Progenitor cell of endocrine pancreas (in vitro differentiated cells): Measurements from ENCODE around the gene ZNF408. TPM values are rescaled to one million over a fixed set of nuclear protein-coding genes. Genes with fewer than 3 reads are reported as not detected.
"Not testable (repeated sequence)": the region's sequence is repeated elsewhere in the genome, so short reads cannot be mapped to it uniquely, and the experiment has no call there.

Experiments used
- DNase-seq: peaks from one replicate; pipeline ENCODE4 v3.0.0; 2021; ENCODE audit warnings: low spot score; ENCODE audit not compliant: unreplicated experiment
- H3K27ac Mint-ChIP-seq: 2 replicates; pipeline ENCODE4 v1.8.0; 2021; ENCODE audit warnings: mild to moderate bottlenecking, moderate library complexity, mixed read lengths
- H3K27me3 Mint-ChIP-seq: 2 replicates; pipeline ENCODE4 v1.8.0; 2021; ENCODE audit warnings: mixed read lengths
- H3K36me3 Mint-ChIP-seq: 2 replicates; pipeline ENCODE4 v1.8.0; 2022; ENCODE audit warnings: mixed read lengths; ENCODE audit not compliant: insufficient read depth
- H3K4me1 Mint-ChIP-seq: 2 replicates; pipeline ENCODE4 v1.8.0; 2021; ENCODE audit warnings: low read depth, mixed read lengths
- H3K4me3 Mint-ChIP-seq: 2 replicates; pipeline ENCODE4 v1.8.0; 2021; ENCODE audit warnings: low read depth, mild to moderate bottlenecking, moderate library complexity, mixed read lengths
- H3K9me3 Mint-ChIP-seq: 2 replicates; pipeline ENCODE4 v1.8.0; 2021; ENCODE audit warnings: low read depth, mixed read lengths
- total RNA-seq: library from RNA; stranded (reverse); gene quantifications from 2 replicates; pipeline ENCODE4 v1.2.1, GENCODE V29; 2021
- TF ChIP-seq, protein P1 (sequence below): fragments of 200-600 bp; sonication (generic); IDR thresholded peaks from one replicate; pipeline ENCODE4 v1.5.0; 2021; ENCODE audit warnings: antibody characterized with exemption, mild to moderate bottlenecking; ENCODE audit not compliant: unreplicated experiment

ZNF408 gene
- total RNA-seq, 1 donor from 2014 or later = 11.6 TPM

DNA sequence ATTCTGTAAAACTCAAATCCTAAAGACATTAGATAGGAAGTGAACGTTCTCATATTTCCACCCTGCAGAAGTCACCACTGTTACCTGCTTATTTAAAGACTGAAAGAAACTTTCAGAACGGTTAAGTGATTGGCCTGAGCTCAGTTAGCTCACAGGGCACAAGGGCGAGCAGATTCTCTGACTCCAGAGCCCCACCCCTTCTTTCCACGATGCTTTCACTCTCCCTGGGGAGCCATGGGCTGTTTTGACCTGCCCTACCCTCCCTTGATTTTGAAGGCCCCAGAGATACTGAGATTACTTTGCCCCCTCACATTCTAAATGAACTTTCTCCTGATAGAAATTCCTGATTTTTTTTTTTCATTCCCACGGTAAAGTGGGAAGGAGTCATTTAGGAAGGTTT, 34.3 kb upstream of the ZNF408 start:
- TF ChIP-seq, protein P1, sequence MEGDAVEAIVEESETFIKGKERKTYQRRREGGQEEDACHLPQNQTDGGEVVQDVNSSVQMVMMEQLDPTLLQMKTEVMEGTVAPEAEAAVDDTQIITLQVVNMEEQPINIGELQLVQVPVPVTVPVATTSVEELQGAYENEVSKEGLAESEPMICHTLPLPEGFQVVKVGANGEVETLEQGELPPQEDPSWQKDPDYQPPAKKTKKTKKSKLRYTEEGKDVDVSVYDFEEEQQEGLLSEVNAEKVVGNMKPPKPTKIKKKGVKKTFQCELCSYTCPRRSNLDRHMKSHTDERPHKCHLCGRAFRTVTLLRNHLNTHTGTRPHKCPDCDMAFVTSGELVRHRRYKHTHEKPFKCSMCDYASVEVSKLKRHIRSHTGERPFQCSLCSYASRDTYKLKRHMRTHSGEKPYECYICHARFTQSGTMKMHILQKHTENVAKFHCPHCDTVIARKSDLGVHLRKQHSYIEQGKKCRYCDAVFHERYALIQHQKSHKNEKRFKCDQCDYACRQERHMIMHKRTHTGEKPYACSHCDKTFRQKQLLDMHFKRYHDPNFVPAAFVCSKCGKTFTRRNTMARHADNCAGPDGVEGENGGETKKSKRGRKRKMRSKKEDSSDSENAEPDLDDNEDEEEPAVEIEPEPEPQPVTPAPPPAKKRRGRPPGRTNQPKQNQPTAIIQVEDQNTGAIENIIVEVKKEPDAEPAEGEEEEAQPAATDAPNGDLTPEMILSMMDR = no peak
- peaks cover 27% of the 10 kb centered on the region for H3K36me3 Mint-ChIP-seq

DNA sequence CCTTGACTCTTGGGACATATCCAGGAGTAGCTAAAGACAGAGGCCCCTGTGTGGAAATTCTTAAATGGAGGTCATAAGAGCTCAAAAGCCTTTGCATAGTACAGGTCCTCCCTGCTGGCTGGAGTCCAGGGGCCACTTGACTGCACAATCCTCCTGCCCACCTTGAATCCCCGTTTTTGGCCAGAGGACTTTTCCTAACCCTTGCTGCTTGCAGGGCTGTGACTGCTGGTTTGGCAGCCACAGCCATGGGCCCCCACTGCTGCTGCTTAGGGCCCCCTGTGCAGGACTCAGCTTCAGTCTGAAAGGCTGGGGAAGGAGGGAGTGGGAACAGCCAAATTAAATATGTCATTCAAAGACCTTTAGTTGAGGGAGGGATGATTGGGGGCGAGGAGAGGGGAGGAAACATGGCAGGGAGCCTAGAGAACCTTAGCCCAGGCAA, 33.8 kb upstream of the ZNF408 start:
- DNase-seq = no peak
- H3K27me3 Mint-ChIP-seq = no peaks in the 10 kb centered on the region
- H3K4me3 Mint-ChIP-seq = no peak overlapping the region
- no peak overlapping the region for H3K27ac Mint-ChIP-seq
- TF ChIP-seq, protein P1 = no peak
- no peaks in the 10 kb centered on the region for H3K9me3 Mint-ChIP-seq
- no peaks in the 10 kb centered on the region for H3K4me1 Mint-ChIP-seq
- H3K36me3 Mint-ChIP-seq = peaks cover 28% of the 10 kb centered on the region

More for the DNA sequence above, 34.3 kb upstream of the ZNF408 start:
- no peak for DNase-seq
- no peaks in the 10 kb centered on the region for H3K4me1 Mint-ChIP-seq
- no peak overlapping the region for H3K27ac Mint-ChIP-seq
- H3K9me3 Mint-ChIP-seq = no peaks in the 10 kb centered on the region
- no peak overlapping the region for H3K4me3 Mint-ChIP-seq
- H3K27me3 Mint-ChIP-seq = no peaks in the 10 kb centered on the region

DNA sequence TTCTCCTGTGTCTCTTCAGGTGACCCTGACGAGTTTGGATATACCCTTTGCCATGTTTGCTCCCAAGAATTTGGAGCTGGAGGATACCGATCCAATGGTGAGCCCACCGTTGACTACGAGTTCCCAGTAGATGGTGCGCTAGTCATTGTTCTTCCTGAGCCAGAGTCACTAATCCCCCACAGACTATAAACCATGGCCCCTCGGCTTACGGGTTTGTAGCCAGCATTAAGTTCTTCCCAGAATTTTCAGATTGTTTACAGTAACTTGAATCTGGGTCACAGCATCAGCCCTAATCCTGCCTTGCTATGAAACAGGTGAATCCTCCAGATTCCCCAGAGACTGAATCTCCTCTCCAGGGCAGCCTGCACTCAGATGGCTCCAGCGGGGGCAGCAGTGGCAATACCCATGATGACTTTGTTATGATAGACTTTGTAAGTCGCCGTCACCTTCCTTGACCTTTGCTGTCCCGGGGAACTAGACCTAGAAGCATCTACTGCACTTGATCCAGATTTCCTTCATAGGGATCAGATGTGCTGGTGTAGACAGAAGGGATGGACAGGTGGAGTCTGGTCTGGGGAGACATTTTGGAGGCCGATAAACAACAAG, 32.2 kb upstream of the ZNF408 start:
- Mint-ChIP-seq H3K4me3 (no peak overlapping the region), H3K4me1 (no peaks in the 10 kb centered on the region), H3K27me3 (no peaks in the 10 kb centered on the region), H3K36me3 (peaks cover 28% of the 10 kb centered on the region), H3K9me3 (no peaks in the 10 kb centered on the region), H3K27ac (no peak overlapping the region)
- no peak for DNase-seq
- TF ChIP-seq, protein P1 = no peak

DNA sequence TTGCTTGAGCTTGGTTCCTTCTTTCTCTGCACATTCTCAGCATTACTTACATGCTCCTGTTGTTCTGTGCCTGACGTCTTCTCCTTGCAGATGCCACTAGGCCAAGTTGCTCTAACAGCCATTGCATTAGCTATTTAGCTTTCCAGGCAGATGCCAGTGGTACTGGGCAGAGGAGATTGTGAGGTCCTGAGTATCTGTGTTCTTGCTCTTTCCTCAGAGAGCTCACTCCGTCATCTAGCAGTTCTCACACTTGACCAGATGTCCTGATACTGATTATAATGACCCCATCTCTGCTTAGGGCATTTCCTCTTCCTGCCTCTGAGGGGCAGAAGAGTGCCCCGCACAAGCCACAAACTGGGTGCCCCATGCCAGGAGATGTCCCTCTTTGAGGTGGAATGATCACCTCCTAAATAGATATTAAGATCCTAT, 31.1 kb upstream of the ZNF408 start:
- DNase-seq = no peak
- Mint-ChIP-seq H3K27me3 (no peaks in the 10 kb centered on the region), H3K27ac (no peak overlapping the region), H3K4me1 (peaks cover 2% of the 10 kb centered on the region), H3K36me3 (peaks cover 24% of the 10 kb centered on the region), H3K4me3 (no peak overlapping the region), H3K9me3 (no peaks in the 10 kb centered on the region)
- TF ChIP-seq, protein P1 = peak; percentile 27

DNA sequence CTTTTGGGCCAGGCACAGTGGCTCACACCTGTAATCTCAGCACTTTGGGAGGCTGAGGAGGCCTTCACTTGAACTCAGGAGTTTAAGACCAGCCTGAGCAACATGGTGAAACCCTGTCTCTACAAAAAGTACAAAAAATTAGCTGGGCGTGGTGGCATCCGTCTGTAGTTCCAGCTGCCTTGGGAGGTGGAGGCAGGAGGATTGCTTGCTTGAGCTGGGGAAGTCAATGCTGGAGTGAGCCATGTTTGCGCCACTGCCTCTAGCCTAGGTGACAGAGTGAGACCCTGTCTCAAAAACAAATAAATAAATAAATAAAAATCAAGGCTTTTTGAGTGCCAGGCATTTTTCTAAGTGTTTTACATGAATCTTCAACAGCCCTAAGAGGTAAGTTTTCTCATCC, 30.3 kb upstream of the ZNF408 start:
- not testable (repeated sequence) for H3K4me1 Mint-ChIP-seq, H3K4me3 Mint-ChIP-seq, H3K9me3 Mint-ChIP-seq, DNase-seq, H3K27ac Mint-ChIP-seq, H3K27me3 Mint-ChIP-seq
- peaks cover 21% of the 10 kb centered on the region for H3K36me3 Mint-ChIP-seq

DNA sequence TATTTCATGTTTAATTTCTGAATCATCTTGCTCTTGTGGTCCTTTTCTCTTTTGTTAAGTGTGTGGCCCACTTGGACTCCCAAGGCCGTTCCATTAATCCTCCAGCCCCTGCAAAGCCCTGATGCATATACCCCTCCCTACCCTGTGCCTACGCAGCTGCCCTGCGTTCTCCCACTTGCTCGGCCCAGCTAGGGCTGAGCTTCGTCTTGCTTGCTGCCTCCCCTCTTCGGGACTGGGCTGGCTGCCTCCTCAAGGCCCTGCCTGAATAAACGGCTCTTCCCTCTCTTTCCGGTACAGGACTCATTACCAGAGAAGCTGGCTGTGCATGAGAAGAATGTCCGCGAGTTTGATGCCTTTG, 28.9 kb upstream of the ZNF408 start:
- Mint-ChIP-seq H3K4me3 (no peak overlapping the region), H3K27ac (no peak overlapping the region), H3K9me3 (no peaks in the 10 kb centered on the region), H3K36me3 (peaks cover 17% of the 10 kb centered on the region), H3K27me3 (no peaks in the 10 kb centered on the region), H3K4me1 (peaks cover 4% of the 10 kb centered on the region)
- no peak for DNase-seq
- TF ChIP-seq, protein P1 = no peak
